ENCODE data around the gene RHBG. TPM values are rescaled to one million over a fixed set of nuclear protein-coding genes. Genes with fewer than 3 reads are reported as not detected.

Gene RHBG
- total and polyA plus RNA-seq, 2 donors (not counting 3 experiments of a cell fraction or from before 2014, with no cell fraction given): not detected

DNA sequence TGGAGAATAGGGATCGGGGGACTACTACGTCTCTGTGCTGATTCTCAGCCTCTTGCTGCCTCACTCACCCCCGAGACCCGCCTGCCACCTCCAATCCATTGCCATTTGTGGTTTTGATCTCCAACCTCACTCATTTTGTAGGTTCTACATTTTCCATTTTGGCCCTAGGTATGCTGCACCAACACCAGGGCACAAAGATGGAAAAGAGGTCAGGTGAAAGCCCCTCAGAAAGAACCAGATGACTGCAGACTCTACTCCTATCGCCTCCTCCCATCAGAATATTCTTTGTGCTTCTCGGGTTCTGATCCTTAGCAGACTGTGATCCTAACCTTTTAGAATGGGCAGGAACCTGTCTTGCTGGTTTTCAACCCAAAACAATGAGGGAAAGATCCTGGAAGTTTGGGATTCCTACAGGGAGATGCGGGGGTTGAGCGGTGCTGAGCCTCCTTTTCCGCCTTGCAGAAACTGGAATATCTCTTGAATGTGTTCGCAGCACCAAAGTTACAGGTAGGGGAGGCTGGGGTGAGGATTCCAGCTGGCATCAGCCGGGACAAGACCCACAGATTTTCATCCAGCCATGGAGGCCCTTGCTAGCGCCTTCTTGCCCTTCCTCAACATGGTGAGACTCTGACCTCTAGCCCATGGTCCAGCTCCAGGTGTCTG lies 53.1 kb downstream of the RHBG start:
- Histone ChIP-seq H3K79me2 (ENCODE audit: control insufficient read depth, insufficient read depth, low read length) (no peaks in the 10 kb centered on the region), H3K27ac (ENCODE audit: insufficient read depth, low read depth, low read length) (no peak overlapping the region), H3K4me2 (ENCODE audit: insufficient read depth, low read length) (no peak overlapping the region), H3K4me3 (replicated peaks in 1 of 3; ENCODE audit: insufficient read depth in 1 of 3, low read depth in 1 of 3, low read length in 3 of 3) (no peak overlapping the region), H3K36me3 (ENCODE audit: control insufficient read depth in 2 of 2, extremely low read depth in 1 of 2, insufficient read depth in 2 of 2, low read length in 2 of 2) (no peaks in the 10 kb centered on the region), H3K9ac (replicated peaks; ENCODE audit: extremely low read depth, insufficient read depth, low read length) (no peak overlapping the region), H3K9me3 (replicated peaks; ENCODE audit: control insufficient read depth, insufficient read depth, low read length) (no peaks in the 10 kb centered on the region), H4K20me1 (replicated peaks; ENCODE audit: control insufficient read depth, extremely low read depth, insufficient read depth, low read length) (no peaks in the 10 kb centered on the region), H2AFZ (ENCODE audit: low read depth, low read length) (no peak overlapping the region), H3K9me1 (replicated peaks; ENCODE audit: control insufficient read depth, extremely low read depth, insufficient read depth, low read length) (no peaks in the 10 kb centered on the region), H3K27me3 (ENCODE audit: control insufficient read depth in 2 of 2, insufficient read depth in 2 of 2, low read length in 2 of 2) (peaks cover 83 to 86% of the 10 kb centered on the region in 2 experiments), H3K4me1 (ENCODE audit: control insufficient read depth, extremely low read depth, insufficient read depth, low read length) (peaks cover 5% of the 10 kb centered on the region)
- peak; percentile 11 for DNase-seq (ENCODE audit: low read depth, low spot score)
- POLR2A ChIA-PET: no interaction called here
- FAIRE-seq: no peak
- intact Hi-C loops (cut with micrococcal nuclease) (no loop called here), dilution Hi-C loops (cut with MboI; ENCODE audit: extremely low pct_ligation_motif_present, low sequenced_read_pairs) (no loop called here)
- TF ChIP-seq MYC (IDR thresholded peaks at IDR 0.05; ENCODE audit: low read depth, low read length) (no peak), JUN (IDR thresholded peaks at IDR 0.05; ENCODE audit: borderline replicate concordance, insufficient read depth, insufficient read length, low read depth) (no peak), FOS (IDR thresholded peaks at IDR 0.05; ENCODE audit: borderline replicate concordance, insufficient read depth, low read length) (no peak), GATA2 (IDR thresholded peaks at IDR 0.05; ENCODE audit: insufficient read depth, insufficient read length, low read depth, low read length) (no peak)
- TF ChIP-seq, protein P1, sequence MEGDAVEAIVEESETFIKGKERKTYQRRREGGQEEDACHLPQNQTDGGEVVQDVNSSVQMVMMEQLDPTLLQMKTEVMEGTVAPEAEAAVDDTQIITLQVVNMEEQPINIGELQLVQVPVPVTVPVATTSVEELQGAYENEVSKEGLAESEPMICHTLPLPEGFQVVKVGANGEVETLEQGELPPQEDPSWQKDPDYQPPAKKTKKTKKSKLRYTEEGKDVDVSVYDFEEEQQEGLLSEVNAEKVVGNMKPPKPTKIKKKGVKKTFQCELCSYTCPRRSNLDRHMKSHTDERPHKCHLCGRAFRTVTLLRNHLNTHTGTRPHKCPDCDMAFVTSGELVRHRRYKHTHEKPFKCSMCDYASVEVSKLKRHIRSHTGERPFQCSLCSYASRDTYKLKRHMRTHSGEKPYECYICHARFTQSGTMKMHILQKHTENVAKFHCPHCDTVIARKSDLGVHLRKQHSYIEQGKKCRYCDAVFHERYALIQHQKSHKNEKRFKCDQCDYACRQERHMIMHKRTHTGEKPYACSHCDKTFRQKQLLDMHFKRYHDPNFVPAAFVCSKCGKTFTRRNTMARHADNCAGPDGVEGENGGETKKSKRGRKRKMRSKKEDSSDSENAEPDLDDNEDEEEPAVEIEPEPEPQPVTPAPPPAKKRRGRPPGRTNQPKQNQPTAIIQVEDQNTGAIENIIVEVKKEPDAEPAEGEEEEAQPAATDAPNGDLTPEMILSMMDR (IDR thresholded peaks at IDR 0.05; ENCODE audit: extremely low read depth in 1 of 2, insufficient read depth in 1 of 2, low read depth in 1 of 2, low read length in 2 of 2): no peak
- CTCF ChIA-PET: interaction anchor here (1.0 to 7.0 kb wide), 7 partner anchors 8 to 49 kb away, joined by 3 to 82 read pairs (median 4); no protein-coding TSS in a partner anchor
- no TSS peak for BruUV-seq (replicated peaks)

Data from endothelial cell of umbilical vein (primary cell).